RKO (cell line): Measurements from ENCODE around the gene PIP5KL1.
"Not testable (repeated sequence)": the region's sequence is repeated elsewhere in the genome, so short reads cannot be mapped to it uniquely, and the experiment has no call there.

Experiments used
- DNase-seq: peaks from one replicate; pipeline ENCODE4 v3.0.0-alpha.2; 2016; ENCODE audit warnings: low spot score

The PIP5KL1 gene

GRCh38 chr9:127886401-127886972, 44.1 kb downstream of the PIP5KL1 start:
- peak; percentile 61 for DNase-seq

- no peak for DNase-seq
Observed at GRCh38 chr9:127885508-127886281, 44.9 kb downstream of the PIP5KL1 start.

GRCh38 chr9:127884976-127885490, 45.5 kb downstream of the PIP5KL1 start:
- DNase-seq: no peak

GRCh38 chr9:127884427-127884911, 46.1 kb downstream of the PIP5KL1 start:
- DNase-seq: no peak

- no peak for DNase-seq
Observed at GRCh38 chr9:127883959-127884358, 46.6 kb downstream of the PIP5KL1 start.

- not testable (repeated sequence) for DNase-seq
Observed at GRCh38 chr9:127881715-127882114, 48.9 kb downstream of the PIP5KL1 start.

- DNase-seq: no peak
Observed at GRCh38 chr9:127880143-127880542, 50.4 kb downstream of the PIP5KL1 start.

GRCh38 chr9:127878652-127879390, 51.8 kb downstream of the PIP5KL1 start:
- peak; percentile 63 for DNase-seq

GRCh38 chr9:127878001-127878651, 52.5 kb downstream of the PIP5KL1 start:
- no peak for DNase-seq

- DNase-seq: peak; percentile 85
Observed at GRCh38 chr9:127877566-127877998, 53.0 kb downstream of the PIP5KL1 start, which contains the start of gene AK1. Gene AK1 (minus strand): TSS chr9:127877675. CDS start chr9:127874617, 3,058 bp downstream.

- DNase-seq: peak; percentile 63
Observed at GRCh38 chr9:127876764-127877562, 53.6 kb downstream of the PIP5KL1 start.

GRCh38 chr9:127876026-127876763, 54.4 kb downstream of the PIP5KL1 start:
- no peak for DNase-seq

GRCh38 chr9:127875306-127875966, 55.1 kb downstream of the PIP5KL1 start:
- DNase-seq: no peak

GRCh38 chr9:127874301-127875221, 56.0 kb downstream of the PIP5KL1 start:
- DNase-seq: no peak

- DNase-seq: no peak
Observed at GRCh38 chr9:127873886-127874285, 56.7 kb downstream of the PIP5KL1 start.

- DNase-seq: no peak
Observed at GRCh38 chr9:127873223-127873691, 57.3 kb downstream of the PIP5KL1 start.

GRCh38 chr9:127872369-127873222, 58.0 kb downstream of the PIP5KL1 start:
- no peak for DNase-seq

GRCh38 chr9:127871531-127871930, 59.0 kb downstream of the PIP5KL1 start:
- no peak for DNase-seq
